ENCODE results near the gene GRID1. TPM values are rescaled to one million over a fixed set of nuclear protein-coding genes. Genes with fewer than 3 reads are reported as not detected.

The GRID1 gene
- total RNA-seq, 1 experiment from 2014 or later: not detected

DNA sequence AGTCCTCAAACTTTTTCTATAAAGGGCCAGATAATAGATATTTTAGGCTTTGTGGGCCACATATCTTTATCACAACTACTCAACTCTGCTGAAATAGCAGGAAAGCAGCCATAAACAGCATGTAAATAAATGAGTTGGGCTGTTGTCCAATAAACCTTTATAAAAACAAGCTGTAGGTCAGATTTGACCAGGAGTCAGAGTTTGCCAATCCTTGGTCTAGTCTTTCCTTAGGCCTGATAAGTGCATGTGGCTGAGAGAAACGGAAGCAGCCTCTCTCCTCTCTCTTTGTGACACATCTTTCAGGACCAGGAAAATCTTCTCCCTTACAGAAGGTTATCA lies 724.5 kb downstream of the GRID1 start:
- H3K4me1 Mint-ChIP-seq (ENCODE audit: low read depth, unreplicated experiment): peaks cover 60% of the 10 kb centered on the region
- intact Hi-C loops (cut with micrococcal nuclease; ENCODE audit: unreplicated experiment): no loop called here
- peak overlapping the region; percentile 15 for H3K4me3 Mint-ChIP-seq (ENCODE audit: low read depth, unreplicated experiment)
- TF ChIP-seq, protein P1, sequence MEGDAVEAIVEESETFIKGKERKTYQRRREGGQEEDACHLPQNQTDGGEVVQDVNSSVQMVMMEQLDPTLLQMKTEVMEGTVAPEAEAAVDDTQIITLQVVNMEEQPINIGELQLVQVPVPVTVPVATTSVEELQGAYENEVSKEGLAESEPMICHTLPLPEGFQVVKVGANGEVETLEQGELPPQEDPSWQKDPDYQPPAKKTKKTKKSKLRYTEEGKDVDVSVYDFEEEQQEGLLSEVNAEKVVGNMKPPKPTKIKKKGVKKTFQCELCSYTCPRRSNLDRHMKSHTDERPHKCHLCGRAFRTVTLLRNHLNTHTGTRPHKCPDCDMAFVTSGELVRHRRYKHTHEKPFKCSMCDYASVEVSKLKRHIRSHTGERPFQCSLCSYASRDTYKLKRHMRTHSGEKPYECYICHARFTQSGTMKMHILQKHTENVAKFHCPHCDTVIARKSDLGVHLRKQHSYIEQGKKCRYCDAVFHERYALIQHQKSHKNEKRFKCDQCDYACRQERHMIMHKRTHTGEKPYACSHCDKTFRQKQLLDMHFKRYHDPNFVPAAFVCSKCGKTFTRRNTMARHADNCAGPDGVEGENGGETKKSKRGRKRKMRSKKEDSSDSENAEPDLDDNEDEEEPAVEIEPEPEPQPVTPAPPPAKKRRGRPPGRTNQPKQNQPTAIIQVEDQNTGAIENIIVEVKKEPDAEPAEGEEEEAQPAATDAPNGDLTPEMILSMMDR (IDR thresholded peaks at IDR 0.05; ENCODE audit: unreplicated experiment): no peak
- peak; percentile 16 for DNase-seq
- H3K36me3 Mint-ChIP-seq (ENCODE audit: insufficient read depth, unreplicated experiment): peaks cover 17% of the 10 kb centered on the region
- BruUV-seq (replicated peaks): no TSS peak
- CTCF ChIA-PET: interaction anchor here (0.6 kb wide), 1 partner anchor 65 kb away, joined by 3 read pairs; no protein-coding TSS in a partner anchor
- H3K27me3 Mint-ChIP-seq (ENCODE audit: unreplicated experiment): no peaks in the 10 kb centered on the region
- no peaks in the 10 kb centered on the region for H3K9me3 Mint-ChIP-seq (ENCODE audit: low read depth, unreplicated experiment)
- H3K27ac Mint-ChIP-seq (ENCODE audit: unreplicated experiment): peak overlapping the region; percentile 95

DNA sequence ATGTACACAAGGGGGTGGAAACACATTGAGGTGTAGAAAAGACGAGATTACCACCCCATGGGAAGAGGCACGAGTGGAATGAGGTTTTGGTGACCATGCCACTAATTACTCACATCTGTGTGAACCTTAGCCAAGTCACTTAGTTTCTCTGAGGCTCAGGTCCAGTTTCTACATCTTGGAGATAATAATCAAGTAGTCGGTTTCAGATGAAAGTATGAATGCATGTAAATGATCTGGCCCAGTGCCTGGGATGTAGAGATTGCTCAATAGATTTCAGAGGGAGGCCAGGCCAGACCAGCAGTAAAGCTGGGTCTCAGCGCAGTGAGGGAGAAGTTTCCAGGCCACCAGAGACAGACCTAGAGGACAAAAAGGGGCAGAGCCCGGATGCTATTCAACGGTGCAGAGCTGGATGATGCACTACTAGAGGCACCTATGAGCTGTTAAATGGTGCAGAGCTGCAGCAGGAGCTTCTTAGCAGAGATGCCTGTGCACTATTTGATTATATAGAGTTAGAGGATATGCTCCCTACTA lies 725.1 kb downstream of the GRID1 start:
- intact Hi-C loops (cut with micrococcal nuclease; ENCODE audit: unreplicated experiment): loop anchor here (2.0 kb wide), 1 partner anchor 93 kb away; no protein-coding TSS in a partner anchor

DNA sequence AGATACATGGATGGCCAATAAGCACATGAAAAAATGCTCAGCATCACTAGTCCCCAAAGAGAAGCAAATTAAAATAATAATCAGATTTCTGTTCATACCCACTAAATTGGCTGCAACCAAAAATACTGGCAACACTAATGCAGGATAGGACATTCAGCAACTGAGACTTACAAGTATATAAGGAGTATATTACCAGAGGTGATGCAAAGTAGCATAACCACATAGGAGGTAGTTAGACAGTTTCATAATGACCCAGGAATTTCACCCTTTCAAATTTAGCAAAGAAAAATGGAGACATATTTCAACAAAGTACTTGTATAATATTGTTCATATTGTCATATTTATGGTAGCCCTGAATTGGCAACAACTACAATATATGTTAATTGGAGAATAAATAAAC lies 727.8 kb downstream of the GRID1 start:
- Mint-ChIP-seq H3K9me3 (ENCODE audit: low read depth, unreplicated experiment) (no peaks in the 10 kb centered on the region), H3K27ac (ENCODE audit: unreplicated experiment) (no peak overlapping the region), H3K4me3 (ENCODE audit: low read depth, unreplicated experiment) (no peak overlapping the region), H3K36me3 (ENCODE audit: insufficient read depth, unreplicated experiment) (peaks cover 12% of the 10 kb centered on the region), H3K27me3 (ENCODE audit: unreplicated experiment) (no peaks in the 10 kb centered on the region), H3K4me1 (ENCODE audit: low read depth, unreplicated experiment) (peaks cover 31% of the 10 kb centered on the region)
- intact Hi-C loops (cut with micrococcal nuclease; ENCODE audit: unreplicated experiment): no loop called here
- DNase-seq: no peak
- TF ChIP-seq, protein P1 (IDR thresholded peaks at IDR 0.05; ENCODE audit: unreplicated experiment): no peak
- BruUV-seq (replicated peaks): no TSS peak
- CTCF ChIA-PET: no interaction called here

More for the DNA sequence above, 725.1 kb downstream of the GRID1 start:
- no peaks in the 10 kb centered on the region for H3K9me3 Mint-ChIP-seq (ENCODE audit: low read depth, unreplicated experiment)
- TF ChIP-seq, protein P1 (IDR thresholded peaks at IDR 0.05; ENCODE audit: unreplicated experiment): no peak
- no peaks in the 10 kb centered on the region for H3K27me3 Mint-ChIP-seq (ENCODE audit: unreplicated experiment)
- H3K27ac Mint-ChIP-seq (ENCODE audit: unreplicated experiment): peak overlapping the region; percentile 95
- peaks cover 56% of the 10 kb centered on the region for H3K4me1 Mint-ChIP-seq (ENCODE audit: low read depth, unreplicated experiment)
- CTCF ChIA-PET: no interaction called here
- peaks cover 17% of the 10 kb centered on the region for H3K36me3 Mint-ChIP-seq (ENCODE audit: insufficient read depth, unreplicated experiment)
- BruUV-seq (replicated peaks): no TSS peak
- peak overlapping the region; percentile 15 for H3K4me3 Mint-ChIP-seq (ENCODE audit: low read depth, unreplicated experiment)
- peak; percentile 56 for DNase-seq

DNA sequence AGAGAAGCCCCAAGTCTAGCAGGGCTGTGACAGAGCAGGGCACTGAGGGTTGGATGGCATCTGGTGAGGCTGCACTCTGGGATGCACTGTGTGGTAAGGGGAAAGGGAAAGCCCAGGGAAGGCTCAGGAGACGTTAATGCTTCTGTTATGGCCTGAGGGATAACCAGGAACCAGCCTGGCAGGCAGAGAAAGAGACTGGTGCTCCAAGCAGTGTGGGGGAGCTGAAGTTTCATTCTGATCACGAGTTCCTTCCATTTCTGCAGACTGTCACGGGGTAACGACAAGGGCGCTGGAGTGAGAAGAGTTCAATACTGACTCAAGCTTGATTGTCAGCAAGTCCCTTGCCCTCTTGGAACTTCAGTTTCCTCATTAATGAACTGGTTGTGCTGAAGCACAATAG lies 730.9 kb downstream of the GRID1 start:
- Mint-ChIP-seq H3K4me3 (ENCODE audit: low read depth, unreplicated experiment) (no peak overlapping the region), H3K27me3 (ENCODE audit: unreplicated experiment) (no peaks in the 10 kb centered on the region), H3K9me3 (ENCODE audit: low read depth, unreplicated experiment) (no peaks in the 10 kb centered on the region), H3K27ac (ENCODE audit: unreplicated experiment) (no peak overlapping the region), H3K4me1 (ENCODE audit: low read depth, unreplicated experiment) (peaks cover 4% of the 10 kb centered on the region), H3K36me3 (ENCODE audit: insufficient read depth, unreplicated experiment) (no peaks in the 10 kb centered on the region)
- TF ChIP-seq, protein P1 (IDR thresholded peaks at IDR 0.05; ENCODE audit: unreplicated experiment): no peak
- no peak for DNase-seq
- intact Hi-C loops (cut with micrococcal nuclease; ENCODE audit: unreplicated experiment): no loop called here
- no TSS peak for BruUV-seq (replicated peaks)
- CTCF ChIA-PET: no interaction called here
